Pericardium fibroblast (primary cell): ENCODE measurements around the gene DIP2C. TPM values are rescaled to one million over a fixed set of nuclear protein-coding genes. Genes with fewer than 3 reads are reported as not detected.

Experiments used
- total RNA-seq: library from RNA; depleted of rRNA; stranded (reverse); fragments of >200 nt; gene quantifications from 2 replicates; pipeline ENCODE4 v1.2.3, GENCODE V29; 2015

The DIP2C gene, protein sequence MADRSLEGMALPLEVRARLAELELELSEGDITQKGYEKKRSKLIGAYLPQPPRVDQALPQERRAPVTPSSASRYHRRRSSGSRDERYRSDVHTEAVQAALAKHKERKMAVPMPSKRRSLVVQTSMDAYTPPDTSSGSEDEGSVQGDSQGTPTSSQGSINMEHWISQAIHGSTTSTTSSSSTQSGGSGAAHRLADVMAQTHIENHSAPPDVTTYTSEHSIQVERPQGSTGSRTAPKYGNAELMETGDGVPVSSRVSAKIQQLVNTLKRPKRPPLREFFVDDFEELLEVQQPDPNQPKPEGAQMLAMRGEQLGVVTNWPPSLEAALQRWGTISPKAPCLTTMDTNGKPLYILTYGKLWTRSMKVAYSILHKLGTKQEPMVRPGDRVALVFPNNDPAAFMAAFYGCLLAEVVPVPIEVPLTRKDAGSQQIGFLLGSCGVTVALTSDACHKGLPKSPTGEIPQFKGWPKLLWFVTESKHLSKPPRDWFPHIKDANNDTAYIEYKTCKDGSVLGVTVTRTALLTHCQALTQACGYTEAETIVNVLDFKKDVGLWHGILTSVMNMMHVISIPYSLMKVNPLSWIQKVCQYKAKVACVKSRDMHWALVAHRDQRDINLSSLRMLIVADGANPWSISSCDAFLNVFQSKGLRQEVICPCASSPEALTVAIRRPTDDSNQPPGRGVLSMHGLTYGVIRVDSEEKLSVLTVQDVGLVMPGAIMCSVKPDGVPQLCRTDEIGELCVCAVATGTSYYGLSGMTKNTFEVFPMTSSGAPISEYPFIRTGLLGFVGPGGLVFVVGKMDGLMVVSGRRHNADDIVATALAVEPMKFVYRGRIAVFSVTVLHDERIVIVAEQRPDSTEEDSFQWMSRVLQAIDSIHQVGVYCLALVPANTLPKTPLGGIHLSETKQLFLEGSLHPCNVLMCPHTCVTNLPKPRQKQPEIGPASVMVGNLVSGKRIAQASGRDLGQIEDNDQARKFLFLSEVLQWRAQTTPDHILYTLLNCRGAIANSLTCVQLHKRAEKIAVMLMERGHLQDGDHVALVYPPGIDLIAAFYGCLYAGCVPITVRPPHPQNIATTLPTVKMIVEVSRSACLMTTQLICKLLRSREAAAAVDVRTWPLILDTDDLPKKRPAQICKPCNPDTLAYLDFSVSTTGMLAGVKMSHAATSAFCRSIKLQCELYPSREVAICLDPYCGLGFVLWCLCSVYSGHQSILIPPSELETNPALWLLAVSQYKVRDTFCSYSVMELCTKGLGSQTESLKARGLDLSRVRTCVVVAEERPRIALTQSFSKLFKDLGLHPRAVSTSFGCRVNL (N-terminal part only)
- 10.2 and 12.3 TPM in 2 replicates for total RNA-seq

DNA sequence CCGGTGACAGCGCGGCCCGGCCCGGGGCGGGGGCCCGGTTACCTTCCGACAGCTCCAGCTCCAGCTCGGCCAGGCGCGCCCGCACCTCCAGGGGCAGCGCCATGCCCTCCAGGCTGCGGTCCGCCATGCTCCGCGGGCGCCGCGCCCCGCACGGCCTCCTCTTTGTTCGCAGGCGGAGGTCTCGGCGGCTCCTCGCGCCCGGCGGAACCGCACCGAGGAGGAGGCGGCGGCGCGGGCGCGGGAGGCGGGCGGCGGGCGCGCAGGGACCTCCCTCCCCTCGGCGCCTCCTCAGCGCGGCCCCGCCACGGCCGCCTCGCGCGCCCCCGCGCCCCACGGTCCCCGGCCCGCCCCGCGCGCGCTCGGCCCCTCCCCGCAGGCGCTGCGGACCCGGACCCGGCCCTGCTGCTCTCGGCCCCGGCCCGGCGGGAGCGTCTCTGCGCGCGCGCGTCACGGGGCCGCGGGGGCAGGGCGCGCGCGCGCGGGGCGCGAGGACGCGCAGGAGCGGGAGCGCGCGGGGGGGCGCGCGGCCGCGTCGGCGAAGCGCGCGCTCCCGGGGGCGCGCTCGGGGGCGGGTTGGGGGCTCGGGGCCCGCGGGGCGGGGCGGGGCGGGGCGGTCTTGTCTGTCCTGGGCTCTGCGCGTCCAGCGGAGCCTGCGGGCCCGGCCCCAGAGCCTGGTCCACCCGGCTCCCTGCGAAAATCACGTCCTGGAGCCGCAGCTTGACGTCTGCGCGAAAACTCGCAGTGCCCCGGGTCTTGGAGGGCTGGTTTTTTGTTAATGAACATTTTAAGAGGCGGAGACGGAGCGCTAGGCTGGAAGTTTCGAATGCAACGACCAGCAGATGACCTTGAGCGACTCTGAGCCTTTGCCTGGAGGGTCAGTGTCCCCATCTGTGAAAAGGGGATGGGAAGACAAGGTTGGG, at the start of gene DIP2C:
Gene DIP2C (minus strand): TSS at position 217 of the 920 bp plus-strand sequence. CDS start 90 bp downstream, at position 127.

Other genes with a start within 250 kb of the DIP2C start
- 20.7 and 22.0 TPM in 2 replicates for gene LARP4B, start 242.0 kb upstream of the DIP2C start, total RNA-seq